ENCODE measurements around the gene DEFB121.
"Not testable (repeated sequence)": the region's sequence is repeated elsewhere in the genome, so short reads cannot be mapped to it uniquely, and the experiment has no call there.

Gene DEFB121

DNA sequence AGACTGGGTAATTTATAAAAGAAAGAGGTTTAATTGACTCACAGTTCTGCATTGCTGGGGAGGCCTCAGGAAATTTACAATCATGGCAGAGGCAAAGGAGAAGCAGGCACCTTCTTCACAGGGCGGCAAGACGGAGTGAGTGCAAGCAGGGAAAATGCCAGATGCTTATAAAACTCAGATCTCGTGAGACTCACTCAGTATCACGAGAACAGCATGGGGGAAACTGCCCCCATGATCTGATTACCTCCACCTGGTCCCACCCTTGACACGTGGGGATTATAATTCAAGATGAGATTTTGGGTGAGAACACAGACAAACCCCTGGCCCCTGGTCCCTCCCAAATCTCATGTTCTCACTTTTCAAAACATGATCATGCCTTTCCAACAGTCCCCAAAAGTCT, 41.7 kb downstream of the DEFB121 start:
- not testable (repeated sequence) for H3K4me1 ChIP-seq (ENCODE audit: control insufficient read depth, insufficient read depth, low read length, poor library complexity, severe bottlenecking); H3K27me3 ChIP-seq (replicated peaks; ENCODE audit: control insufficient read depth, insufficient read depth, low read length, poor library complexity, severe bottlenecking); H3K4me3 ChIP-seq (ENCODE audit: insufficient read depth, low read depth, low read length, poor library complexity, severe bottlenecking); H3K9me3 ChIP-seq (ENCODE audit: control insufficient read depth, low read length); H3K36me3 ChIP-seq (ENCODE audit: control insufficient read depth, insufficient read depth, low read length); DNase-seq; H3K27ac ChIP-seq (ENCODE audit: insufficient read depth, low read length, poor library complexity, severe bottlenecking)

DNA sequence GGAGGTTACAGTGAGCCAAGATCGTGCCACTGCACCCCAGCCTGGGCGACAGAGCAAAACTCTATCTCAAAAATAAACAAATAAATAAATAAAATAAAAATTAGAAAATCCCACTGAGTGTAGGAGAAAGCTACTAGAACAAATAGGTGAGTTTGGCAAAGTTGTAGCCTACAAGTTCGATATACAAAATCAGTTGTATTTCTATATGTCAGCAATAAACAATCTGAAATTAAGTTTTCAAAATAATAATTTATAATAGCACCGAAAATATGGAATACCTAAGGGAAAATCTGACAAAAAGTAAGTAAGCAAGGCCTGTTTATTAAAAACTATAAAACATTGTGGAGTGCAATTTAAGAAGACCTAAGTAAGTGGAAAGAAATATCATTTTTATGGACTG, 42.7 kb downstream of the DEFB121 start:
- no peak for DNase-seq
- Histone ChIP-seq H3K9me3 (ENCODE audit: control insufficient read depth, low read length) (no peaks in the 10 kb centered on the region), H3K27ac (ENCODE audit: insufficient read depth, low read length, poor library complexity, severe bottlenecking) (no peak overlapping the region), H3K4me3 (ENCODE audit: insufficient read depth, low read depth, low read length, poor library complexity, severe bottlenecking) (no peak overlapping the region), H3K36me3 (ENCODE audit: control insufficient read depth, insufficient read depth, low read length) (no peaks in the 10 kb centered on the region), H3K4me1 (ENCODE audit: control insufficient read depth, insufficient read depth, low read length, poor library complexity, severe bottlenecking) (no peaks in the 10 kb centered on the region), H3K27me3 (replicated peaks; ENCODE audit: control insufficient read depth, insufficient read depth, low read length, poor library complexity, severe bottlenecking) (no peaks in the 10 kb centered on the region)

DNA sequence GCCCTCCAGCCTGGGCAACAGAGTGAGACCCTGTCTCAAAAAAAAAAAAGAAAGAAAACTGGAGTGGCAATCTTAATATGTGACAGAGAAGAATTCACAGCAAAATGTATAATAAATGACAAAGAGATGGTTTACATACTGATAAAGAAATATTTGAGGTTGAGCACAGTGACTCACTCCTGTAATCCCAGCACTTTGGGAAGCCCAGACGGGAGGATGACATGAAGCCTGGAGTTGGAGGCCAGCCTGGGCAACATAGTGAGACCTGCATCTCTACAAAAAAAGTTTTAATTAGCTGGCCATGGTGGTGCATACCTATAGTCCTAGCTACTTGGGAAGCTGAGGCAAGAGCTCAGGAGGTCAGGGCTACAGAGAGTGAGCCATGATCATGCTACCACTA, 50.0 kb downstream of the DEFB121 start:
- no peaks in the 10 kb centered on the region for H3K36me3 ChIP-seq (ENCODE audit: control insufficient read depth, insufficient read depth, low read length)
- H3K4me3 ChIP-seq (ENCODE audit: insufficient read depth, low read depth, low read length, poor library complexity, severe bottlenecking) = no peak overlapping the region
- H3K9me3 ChIP-seq (ENCODE audit: control insufficient read depth, low read length) = no peaks in the 10 kb centered on the region
- no peak overlapping the region for H3K27ac ChIP-seq (ENCODE audit: insufficient read depth, low read length, poor library complexity, severe bottlenecking)
- no peaks in the 10 kb centered on the region for H3K4me1 ChIP-seq (ENCODE audit: control insufficient read depth, insufficient read depth, low read length, poor library complexity, severe bottlenecking)
- no peak for DNase-seq
- H3K27me3 ChIP-seq (replicated peaks; ENCODE audit: control insufficient read depth, insufficient read depth, low read length, poor library complexity, severe bottlenecking) = no peaks in the 10 kb centered on the region
